SKM-1 treated with dmso at 0.1 percent for 144 hours (cell line): Measurements from ENCODE around the gene NCSTN.
"Not testable (repeated sequence)": the region's sequence is repeated elsewhere in the genome, so short reads cannot be mapped to it uniquely, and the experiment has no call there.

Experiments
- DNase-seq: peaks from one replicate; lab custom pipeline; 2025; ENCODE audit not compliant: unreplicated experiment; lab: John Stamatoyannopoulos, UW

The NCSTN gene

DNA sequence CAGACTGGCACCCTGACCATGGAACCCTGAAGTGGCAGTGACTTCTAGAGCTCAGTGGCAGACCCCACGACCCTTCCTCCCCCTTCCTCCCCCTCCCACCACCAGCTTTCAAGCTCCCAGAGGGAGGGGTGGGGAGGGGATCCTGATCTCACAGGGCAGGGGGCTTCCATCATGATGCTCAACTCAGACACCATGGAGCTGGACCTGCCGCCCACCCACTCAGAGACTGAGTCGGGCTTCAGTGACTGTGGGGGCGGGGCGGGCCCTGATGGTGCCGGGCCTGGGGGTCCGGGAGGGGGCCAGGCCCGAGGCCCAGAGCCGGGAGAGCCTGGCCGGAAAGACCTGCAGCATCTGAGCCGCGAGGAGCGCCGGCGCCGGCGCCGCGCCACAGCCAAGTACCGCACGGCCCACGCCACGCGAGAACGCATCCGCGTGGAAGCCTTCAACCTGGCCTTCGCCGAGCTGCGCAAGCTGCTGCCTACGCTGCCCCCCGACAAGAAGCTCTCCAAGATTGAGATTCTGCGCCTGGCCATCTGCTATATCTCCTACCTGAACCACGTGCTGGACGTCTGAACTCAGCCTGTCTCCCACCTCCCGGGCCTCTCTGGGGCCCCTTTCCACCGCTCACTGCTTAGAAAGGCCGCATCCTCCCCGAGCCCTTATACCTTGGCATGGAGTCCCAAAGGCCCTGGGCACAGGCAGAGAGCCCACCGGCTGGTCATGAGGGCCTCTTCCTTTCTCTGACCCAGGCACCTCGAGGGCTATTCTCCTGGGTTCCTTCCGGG is 27.6 kb downstream of the NCSTN start:
- no peak for DNase-seq

DNA sequence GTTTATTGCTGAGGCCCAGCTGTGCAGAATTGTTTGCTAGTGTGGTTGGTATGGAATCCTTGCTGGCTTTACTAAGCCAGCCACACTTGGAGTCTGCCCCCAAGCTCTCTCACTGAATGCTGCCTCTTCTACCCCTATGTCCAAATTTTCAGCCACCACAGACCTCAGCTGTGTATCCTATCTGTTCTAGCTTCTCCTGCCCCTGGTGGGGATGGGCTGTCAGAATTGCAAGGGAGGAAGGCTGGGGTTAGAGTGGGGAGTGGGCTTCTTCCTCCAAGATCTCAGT is 28.1 kb downstream of the NCSTN start:
- DNase-seq: no peak

DNA sequence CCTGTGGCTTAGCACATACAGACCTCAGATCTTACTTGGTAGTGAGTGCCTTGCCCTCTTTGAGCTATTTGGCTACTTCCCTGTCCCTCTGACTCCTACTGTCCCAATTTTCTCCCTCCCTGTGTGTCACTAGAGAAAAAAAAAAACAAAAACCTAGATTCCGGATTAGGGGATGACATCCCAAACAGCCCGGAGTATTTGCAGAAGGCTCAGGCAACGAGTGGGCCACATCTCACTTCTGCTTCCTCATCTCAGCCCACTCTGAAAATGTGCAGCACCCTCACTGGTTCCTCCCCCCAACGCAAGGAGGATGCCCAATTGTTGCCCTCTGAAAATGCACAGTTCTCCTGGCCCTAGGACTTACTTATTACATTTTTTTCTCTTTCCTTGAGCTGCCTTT is 28.6 kb downstream of the NCSTN start:
- no peak for DNase-seq

DNA sequence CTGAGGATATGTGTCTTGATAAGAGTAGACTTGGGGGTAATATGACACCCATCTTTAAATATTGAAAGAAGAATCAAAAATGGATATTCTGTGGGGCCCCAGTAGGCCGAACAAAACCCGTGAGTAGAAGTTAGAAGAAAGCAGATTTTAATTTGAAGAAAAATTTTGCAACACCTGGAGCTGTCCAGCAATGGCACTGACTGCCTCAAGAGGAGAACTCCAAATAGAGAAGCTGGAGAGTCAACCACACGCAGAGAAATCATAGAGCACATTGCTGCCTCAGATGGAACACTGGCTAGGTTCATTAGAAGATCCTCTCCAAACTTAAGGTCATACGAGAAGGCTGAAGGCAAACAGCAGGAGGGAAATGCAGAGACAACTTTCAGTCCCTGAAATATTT is 30.5 kb downstream of the NCSTN start:
- peak; percentile 53 for DNase-seq

DNA sequence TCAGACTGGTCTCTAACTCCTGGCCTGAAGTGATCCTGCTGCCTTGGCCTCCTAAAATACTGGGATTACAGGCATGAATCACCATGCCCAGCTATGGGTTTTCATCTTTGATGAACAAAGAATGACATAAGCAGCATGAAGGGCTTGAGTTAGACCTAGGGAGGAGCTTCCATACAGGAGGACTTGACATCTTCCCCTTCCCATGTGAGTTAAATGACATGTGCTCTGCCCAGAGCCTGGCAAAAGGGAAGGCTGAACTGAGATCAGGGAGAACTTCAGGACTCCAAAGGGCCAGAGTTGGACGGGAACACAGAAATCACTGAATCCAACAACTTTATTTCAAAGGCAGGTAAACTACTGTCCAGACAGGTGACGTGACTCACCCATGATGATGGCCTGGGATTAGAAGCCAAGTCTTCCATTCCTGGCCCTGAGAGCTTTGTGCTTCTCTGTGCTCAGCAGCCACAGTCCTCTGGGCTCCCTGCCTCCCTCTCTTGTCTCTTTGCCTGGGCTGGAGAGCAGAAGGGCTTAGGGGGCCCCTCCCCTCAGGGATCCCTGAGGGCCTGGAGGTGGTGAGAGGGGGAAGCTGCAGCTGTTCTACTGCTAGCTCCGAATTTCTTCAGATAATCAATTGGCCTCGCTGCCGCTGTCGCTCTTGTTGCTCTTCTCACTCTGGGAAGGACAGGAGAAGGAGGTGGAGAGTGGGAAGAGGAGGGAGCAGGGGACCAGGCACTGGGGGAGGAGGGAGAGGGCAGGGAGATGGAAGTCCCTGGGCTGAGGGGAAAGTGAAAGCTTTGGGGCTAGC is 31.3 kb downstream of the NCSTN start:
- no peak for DNase-seq

DNA sequence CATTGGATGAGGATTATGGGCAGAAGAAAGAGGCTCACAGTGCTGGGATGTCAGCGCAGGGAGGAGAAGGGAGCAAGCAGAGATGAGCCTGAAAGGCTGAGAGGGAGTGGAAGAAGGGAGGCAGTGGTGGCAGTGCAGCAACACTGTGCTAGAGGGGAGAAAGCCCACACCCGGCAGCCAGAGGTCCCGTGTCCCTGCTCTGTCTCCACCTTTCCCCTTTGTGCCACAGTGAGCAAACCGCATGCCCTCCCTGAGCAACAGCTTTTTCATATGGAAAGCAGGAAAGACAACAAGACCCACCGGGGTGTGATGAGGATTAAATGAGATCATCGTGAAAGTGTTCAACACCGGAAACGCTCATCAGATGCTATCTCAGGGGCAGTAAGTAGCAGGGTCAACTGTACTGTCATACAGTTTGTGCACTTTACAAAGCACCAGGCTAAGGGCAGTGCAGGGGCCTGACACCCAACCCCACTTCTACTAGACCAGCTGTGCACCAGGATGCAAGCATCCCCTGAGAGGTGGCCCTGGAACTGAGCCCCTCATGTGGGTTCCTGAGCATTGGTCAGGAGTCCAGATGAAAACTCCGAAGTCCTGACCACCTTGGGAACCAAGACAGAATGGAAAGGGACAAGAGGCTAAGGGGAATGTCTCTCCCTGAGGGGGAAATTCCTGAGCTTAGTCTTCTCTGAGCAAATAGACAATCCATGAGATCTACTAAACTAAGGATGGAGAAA is 32.8 kb downstream of the NCSTN start:
- no peak for DNase-seq

DNA sequence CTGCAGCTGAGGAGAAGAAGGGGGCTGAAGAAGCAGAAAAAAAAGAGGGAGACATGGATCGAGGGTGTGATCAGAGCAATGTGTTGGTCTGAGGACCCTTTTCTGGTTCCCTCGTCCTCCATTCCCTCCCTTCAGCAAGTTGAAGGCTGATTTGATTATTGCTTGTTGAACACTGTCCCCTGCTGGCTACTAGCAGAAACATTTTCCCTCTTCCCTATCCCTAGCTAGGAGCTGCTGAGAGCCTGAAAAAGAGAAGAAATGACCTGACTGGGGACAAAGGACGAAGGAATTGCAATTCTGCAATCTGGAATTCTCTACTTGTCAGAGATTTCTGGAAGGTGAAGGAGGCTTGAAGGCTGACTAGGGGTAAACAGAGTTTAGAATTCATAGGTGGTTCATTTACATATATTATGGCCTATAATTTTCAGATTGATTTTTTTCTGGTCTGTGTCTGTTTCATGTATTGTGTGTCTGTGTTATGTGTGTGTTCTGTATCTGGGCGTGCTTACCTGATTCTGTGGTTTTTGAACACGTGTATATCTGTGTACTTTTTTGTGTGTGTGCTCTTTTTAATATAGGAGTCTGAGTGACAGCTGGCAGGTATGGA is 33.4 kb downstream of the NCSTN start:
- DNase-seq: peak; percentile 89

DNA sequence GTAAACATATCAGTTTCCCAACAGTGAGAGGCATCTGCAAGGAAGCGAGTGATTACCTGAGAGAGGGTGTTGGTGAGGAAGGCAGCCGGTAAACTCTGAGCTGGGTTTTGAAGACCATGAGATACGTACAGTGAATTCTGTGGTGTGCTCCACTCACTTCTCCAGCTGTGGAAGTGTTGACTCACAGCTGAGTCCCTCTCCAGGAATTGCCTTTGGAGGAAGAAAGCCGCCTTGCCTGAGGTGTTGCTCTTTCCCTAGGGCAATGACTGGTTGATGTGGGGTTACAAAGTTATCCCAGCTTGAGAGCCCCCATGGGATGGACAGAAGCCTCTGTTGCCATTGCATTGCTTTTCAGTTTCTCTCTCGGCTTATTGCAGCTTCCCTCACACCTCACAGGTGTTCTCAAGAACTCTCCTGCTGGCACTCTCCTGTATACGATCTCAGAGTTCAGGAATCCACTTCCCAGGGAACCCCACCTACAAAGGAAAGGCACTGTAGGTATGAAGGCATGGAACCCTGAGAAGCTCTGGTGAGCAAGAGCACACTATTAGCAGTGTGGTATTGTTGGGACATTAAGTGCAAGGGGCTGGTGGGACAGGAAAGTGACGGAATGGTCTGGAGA is 34.5 kb downstream of the NCSTN start:
- no peak for DNase-seq

DNA sequence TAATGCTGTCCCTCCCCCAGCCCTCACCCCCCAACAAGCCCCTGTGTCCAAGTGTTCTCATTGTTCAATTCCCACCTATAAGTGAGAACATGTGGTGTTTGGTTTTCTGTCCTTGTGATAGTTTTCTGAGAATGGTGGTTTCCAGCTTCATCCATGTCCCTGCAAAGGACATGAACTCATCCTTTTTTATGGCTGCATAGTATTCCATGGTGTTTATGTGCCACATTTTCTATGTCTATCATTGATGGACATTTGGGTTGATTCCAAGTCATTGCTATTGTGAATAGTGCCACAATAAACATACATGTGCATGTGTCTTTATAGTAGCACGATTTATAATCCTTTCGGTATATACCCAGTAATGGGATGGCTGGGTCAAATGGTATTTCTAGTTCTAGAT is 41.6 kb downstream of the NCSTN start:
- not testable (repeated sequence) for DNase-seq

DNA sequence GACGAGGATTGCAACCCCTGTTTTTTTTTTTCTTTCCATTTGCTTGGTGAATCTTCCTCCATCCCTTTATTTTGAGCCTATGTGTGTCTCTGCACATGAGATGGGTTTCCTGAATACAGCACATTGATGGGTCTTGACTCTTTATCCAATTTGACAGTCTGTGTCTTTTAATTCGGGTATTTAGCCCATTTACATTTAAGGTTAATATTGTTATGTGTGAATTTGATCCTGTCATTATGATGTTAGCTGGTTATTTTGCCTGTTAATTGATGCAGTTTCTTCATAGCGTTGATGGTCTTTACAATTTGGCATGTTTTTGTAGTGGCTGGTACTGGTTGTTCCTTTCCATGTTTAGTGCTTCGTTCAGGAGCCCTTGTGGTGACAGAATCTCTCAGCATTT is 45.2 kb downstream of the NCSTN start:
- DNase-seq: not testable (repeated sequence)

DNA sequence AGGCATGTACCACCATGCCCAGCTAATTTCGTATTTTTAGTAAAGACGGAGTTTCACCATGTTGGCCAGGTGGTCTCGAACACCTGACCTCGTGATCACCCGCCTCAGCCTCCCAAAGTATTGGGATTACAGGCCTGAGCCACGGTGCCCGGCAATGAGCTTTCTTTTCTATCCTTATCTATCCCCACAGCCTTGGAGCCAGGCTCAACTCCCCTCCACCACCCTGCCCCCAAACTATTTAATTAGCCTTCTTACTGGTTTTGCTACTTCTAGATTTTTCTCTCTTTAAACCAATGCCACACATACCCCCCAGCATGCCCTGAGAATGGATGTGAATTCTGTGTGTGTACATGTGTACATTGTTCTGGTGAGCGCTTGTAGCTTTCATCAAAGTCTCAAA is 51.5 kb downstream of the NCSTN start:
- DNase-seq: no peak

DNA sequence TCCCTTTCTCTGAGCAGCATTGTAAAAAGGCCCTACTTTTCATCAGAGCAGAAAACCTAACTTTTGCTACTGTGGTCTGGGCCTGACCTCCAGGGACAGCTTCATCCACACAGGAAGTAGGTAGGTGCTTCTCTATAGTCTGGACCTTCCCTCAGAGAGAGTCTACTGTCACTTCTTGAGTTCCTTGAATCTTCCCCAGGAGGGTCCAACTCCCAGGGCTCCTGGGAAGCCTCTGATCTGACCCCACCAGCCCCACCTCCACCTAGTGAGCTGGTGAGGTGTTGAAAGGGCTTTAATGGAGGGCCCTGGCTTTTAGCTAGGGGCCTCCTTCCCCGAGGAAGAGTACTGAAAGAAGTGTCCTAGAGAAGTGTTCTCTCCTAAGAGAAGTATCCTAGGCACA is 54.5 kb downstream of the NCSTN start:
- no peak for DNase-seq

DNA sequence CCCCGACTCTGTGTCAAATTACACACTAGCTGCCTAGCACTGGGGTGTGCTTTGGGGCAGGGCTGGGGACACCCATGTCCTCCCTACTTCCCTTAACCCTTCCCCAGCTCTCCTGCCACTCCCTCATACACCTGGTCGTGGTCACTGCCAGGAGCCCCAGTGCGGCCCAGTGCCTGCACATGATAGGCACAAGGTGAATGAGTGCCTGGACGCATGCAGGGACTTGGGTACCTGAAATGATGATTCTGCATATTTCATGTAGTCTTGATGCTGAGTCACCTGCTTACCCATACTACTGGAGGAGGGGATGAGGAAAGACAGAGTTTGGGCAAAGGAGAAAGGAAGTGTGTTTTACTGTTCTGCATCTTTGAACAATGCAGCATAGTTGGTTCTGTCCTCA is 55.6 kb downstream of the NCSTN start:
- no peak for DNase-seq

DNA sequence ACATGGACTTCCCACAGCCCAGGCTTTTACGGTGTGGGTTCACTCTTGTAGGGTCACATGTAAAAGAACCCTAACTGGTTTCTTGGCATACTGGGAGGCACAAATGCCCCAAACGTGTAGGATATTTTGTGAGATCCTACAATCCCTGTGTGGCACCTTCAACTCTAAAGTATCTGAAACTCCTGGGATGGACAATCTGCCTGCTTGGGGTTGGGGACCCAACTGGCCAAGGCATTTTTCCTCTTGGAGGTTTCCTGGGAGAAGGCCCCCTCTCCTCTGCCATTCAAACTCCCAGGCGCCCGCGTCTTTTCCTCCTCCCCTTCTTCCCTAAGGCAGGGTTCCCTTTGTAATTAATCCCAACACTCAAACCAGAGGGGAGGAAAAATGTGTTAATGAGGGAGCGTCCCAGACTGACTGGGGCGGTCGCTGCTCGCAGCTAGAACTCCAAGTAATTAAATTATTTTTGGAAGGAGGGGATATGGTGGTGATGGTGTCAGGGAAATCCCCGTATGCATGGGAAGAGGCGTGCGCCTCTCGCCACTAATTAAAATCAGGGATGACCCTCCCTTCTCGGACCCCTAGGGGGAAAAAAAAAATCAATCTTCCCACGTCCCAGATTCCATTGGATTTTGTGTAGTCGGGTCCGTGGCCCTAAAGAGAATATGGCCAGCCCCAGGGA is 56.5 kb downstream of the NCSTN start:
- DNase-seq: no peak

DNA sequence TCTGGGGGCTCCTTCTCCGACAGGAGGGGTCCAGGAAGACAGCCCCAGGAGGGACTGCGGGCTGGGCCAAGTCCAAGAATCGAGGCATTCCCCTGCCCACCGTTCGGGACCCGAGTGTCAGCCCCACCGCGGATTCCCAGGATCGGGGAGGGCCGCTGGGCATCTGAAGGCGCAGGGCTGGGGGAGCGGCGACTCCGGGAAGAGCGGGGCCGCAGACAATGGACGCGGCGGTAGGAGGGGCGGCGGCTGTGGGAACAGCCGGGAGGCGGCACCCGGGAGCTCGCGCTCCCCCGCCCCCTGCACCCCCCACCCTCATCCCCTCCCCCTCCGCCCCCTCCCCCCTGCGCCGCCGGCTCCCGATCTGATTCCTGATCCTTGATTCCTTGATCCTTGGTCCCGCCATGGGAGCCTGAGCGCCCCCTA is 57.1 kb downstream of the NCSTN start, which contains the start of gene VANGL2:
Gene VANGL2 (plus strand): TSS at position 342 of the 423 bp plus-strand sequence. CDS start 15,274 bp downstream, outside the sequence.
- DNase-seq: peak; percentile 22

DNA sequence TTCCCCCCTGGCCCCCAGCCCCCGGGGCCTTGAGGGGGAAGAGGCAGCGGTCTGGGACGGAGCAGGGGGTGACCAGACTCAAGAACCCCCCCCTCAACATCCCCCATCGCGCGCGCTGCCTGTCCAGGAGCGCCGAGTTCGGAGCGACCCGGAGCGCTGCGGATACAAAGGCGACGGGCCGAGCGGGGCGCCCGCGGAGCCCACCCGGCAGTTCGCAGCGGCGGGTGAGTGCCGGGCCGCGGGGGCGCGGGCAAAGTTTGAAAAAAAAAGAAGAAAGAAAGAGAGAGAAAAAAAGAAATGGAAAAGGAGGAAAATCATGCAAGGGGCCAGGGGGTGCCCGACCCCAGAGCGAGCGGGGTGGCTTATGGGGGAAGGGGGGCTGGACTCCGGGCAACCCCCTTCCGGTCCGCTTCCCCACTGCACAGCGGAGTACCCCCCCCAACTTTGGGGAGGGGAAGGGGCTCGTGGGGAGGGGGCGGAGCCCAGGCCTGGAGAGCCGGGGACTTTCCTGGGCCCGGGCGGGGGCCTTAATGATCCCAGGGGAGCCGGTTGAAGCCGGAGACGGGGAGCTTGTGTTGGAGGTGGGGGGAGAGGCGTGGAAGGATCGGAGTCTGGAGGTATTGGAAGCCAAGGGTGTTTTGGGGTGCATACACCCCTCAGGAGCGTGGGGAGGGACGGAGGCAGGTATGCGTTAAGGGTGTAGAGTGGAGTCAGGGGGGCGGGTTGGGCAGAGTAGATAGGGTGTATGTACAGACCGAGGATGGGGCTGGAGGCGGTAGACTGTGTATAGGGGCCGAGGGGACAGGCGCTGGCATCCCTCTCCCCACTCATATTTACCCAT is 57.7 kb downstream of the NCSTN start:
- DNase-seq: no peak

DNA sequence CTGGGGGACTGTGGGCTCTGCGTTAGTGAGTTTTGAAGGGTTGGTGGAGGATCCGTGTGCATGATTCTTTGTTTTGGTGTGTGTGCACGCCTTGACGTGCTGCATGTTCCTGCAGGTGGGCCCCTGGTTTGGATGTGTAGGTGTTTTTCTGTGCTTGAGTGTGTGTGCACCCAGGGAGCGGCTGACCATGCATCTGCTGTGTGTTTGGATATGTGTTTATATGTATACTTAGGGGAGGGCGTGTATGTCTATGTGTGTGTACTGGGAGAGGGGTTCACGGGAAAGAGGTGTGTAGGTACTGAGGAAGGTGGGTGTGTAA is 58.3 kb downstream of the NCSTN start:
- DNase-seq: no peak

DNA sequence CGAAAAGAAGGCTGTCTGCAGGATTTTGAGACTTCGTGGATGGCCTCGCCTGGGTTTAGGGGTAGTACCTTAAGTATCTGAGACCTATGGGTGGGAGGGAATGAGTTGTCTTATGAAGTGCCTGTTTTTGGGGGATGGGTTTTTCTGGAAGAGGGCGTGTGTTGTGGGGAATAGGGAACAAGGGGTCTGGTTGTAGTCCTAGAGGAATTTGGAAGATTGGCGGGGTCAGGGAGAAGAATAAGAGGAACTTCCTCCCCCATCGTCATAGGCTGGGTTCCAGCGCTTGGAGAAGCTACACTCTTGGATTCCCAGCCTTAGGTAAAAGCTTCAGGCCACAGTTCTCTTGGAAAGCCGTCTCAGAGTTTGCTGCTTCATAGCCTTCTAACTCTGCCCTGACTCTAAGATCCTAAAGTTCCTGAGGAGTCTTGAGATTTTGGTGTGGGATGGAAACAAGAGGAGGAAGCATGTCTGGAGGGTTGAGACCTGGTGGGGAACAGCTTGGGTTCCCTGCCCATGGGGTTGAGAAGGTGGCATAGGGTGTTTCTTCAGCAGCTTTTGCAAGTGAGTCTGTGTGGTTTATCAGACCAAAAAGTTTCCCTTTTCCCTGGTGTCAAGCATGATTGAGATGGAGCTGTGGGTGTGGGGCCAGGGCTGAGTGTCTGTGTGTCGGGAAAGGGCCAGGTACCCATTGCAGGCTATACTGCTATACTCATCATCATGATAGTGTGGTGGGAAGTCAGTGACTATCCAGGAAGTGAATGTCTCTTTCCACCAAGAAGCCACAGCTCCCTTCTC is 59.0 kb downstream of the NCSTN start:
- DNase-seq: no peak

DNA sequence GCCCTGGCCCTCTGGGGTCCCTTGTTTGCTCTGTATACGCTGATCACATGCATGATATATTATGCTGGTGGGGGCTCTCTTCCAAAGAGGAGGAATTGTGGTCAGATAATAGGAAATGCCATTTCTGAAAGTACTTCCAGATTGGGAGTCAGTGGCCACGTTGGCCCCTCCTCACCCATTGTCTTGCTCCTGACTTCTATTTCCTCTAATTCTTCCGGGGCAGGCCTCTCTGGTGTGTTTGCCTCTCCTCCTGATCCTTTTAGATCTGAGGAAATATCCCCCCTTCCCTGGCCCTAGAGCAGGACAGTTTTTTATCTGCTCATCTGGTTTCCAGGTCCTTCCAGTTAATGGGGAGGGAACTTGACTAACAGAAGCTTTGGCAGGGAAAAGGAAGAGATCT is 60.1 kb downstream of the NCSTN start:
- no peak for DNase-seq
